OCI-LY7 (cell line): Measurements from ENCODE around the gene NRIP1. TPM values are rescaled to one million over a fixed set of nuclear protein-coding genes. Genes with fewer than 3 reads are reported as not detected.

Experiments
- BruUV-seq: library from RNA; stranded (reverse); fragments of 400-500 nt; replicated peaks from 2 replicates; lab custom pipeline; 2021; lab: Mats Ljungman, UMichigan
- CTCF ChIA-PET: fragments of 300-600 bp; sonication (Branson Sonifier 250); formaldehyde crosslinking; loops from one replicate; lab custom pipeline; 2022; ENCODE audit warnings: antibody characterized with exemption; ENCODE audit not compliant: unreplicated experiment; lab: Charles Lee
- POLR2A ChIA-PET: fragments of 300-600 bp; sonication (Branson Sonifier 250); formaldehyde crosslinking; loops from one replicate; lab custom pipeline; 2022; ENCODE audit warnings: antibody characterized with exemption; lab: Charles Lee
- DNase-seq: peaks from one replicate; pipeline ENCODE4 v3.0.0-alpha.2; 2015; ENCODE audit warnings: low spot score
- H2AFZ ChIP-seq: fragments of 200-600 bp; sonication (generic), shearing (Covaris generic); 2 replicates; pipeline ENCODE4 v1.6.1; 2014; ENCODE audit warnings: mild to moderate bottlenecking, antibody characterized with exemption, low read length, moderate library complexity
- H3K27ac ChIP-seq: fragments of 200-600 bp; sonication (generic); 2 replicates; pipeline ENCODE4 v1.5.1; 2014; ENCODE audit warnings: mixed run types, low read depth, mild to moderate bottlenecking, moderate library complexity, low read length, inconsistent platforms; ENCODE audit not compliant: poor library complexity, severe bottlenecking
- H3K36me3 ChIP-seq: fragments of 200-600 bp; sonication (generic); 2 replicates; pipeline ENCODE4 v1.6.1; 2014; ENCODE audit warnings: mild to moderate bottlenecking, antibody characterized with exemption, low read length, moderate library complexity, mixed read lengths; ENCODE audit not compliant: insufficient read depth
- H3K4me1 ChIP-seq: fragments of 200-600 bp; sonication (generic); 2 replicates; pipeline ENCODE4 v1.5.1; 2014; ENCODE audit warnings: mild to moderate bottlenecking, low read length; ENCODE audit not compliant: insufficient read depth, poor library complexity, severe bottlenecking
- H3K4me2 ChIP-seq: fragments of 200-600 bp; sonication (generic); 2 replicates; pipeline ENCODE4 v1.6.1; 2014; ENCODE audit warnings: mild to moderate bottlenecking, low read length
- H3K4me3 ChIP-seq: fragments of 200-600 bp; sonication (generic); 2 replicates; pipeline ENCODE4 v1.5.1; 2014; ENCODE audit warnings: mild to moderate bottlenecking, low read depth, low read length; ENCODE audit not compliant: poor library complexity, severe bottlenecking
- H3K79me2 ChIP-seq: fragments of 200-600 bp; sonication (generic); 2 replicates; pipeline ENCODE4 v1.6.1; 2016; ENCODE audit warnings: low read depth, mild to moderate bottlenecking, low read length, moderate library complexity, mixed read lengths; ENCODE audit not compliant: insufficient read depth
- H3K9me2 ChIP-seq: fragments of 200-600 bp; sonication (generic); 2 replicates; pipeline ENCODE4 v1.6.1; 2016; ENCODE audit warnings: mild to moderate bottlenecking, low read length, mixed read lengths; ENCODE audit not compliant: insufficient read depth
- H3K9me3 ChIP-seq: fragments of 200-600 bp; sonication (generic); 2 replicates; pipeline ENCODE4 v1.6.1; 2014; ENCODE audit warnings: mild to moderate bottlenecking, mixed run types, low read length, mixed read lengths
- H4K20me1 ChIP-seq: fragments of 200-600 bp; sonication (generic); 2 replicates; pipeline ENCODE4 v1.6.1; 2014; ENCODE audit warnings: mild to moderate bottlenecking, antibody characterized with exemption, low read length, moderate library complexity, mixed read lengths; ENCODE audit not compliant: insufficient read depth
- EZH2phosphoT487 ChIP-seq: fragments of 200-600 bp; sonication (generic); IDR thresholded peaks from 2 replicates; pipeline ENCODE4 v1.6.1; 2018; ENCODE audit warnings: low read depth, borderline replicate concordance, mild to moderate bottlenecking, mixed run types, antibody characterized with exemption, low read length, moderate library complexity, mixed read lengths
- intact Hi-C: fragments of 100-400 bp; cut with micrococcal nuclease; formaldehyde crosslinking; loops from one replicate; pipeline ENCODE4 v1.10.0; 2022; ENCODE audit not compliant: unreplicated experiment
- total RNA-seq, 2 experiments: library from RNA; depleted of rRNA in 1 of 2; stranded (reverse); fragments of >200 nt in 1 of 2; shearing (Covaris generic) in 1 of 2; gene quantifications; 2 replicates each; pipeline ENCODE4 v1.2.3, GENCODE V29; 2014 to 2022
- TF ChIP-seq, protein P1 (sequence below): fragments of 200-600 bp; sonication (generic); conservative IDR thresholded peaks from 2 replicates; pipeline ENCODE4 v1.5.1; 2014; ENCODE audit warnings: mild to moderate bottlenecking, antibody characterized with exemption, low read length, moderate library complexity, mixed read lengths

NRIP1 gene
- total RNA-seq, 2 experiments from 2014 or later, result not detected

DNA sequence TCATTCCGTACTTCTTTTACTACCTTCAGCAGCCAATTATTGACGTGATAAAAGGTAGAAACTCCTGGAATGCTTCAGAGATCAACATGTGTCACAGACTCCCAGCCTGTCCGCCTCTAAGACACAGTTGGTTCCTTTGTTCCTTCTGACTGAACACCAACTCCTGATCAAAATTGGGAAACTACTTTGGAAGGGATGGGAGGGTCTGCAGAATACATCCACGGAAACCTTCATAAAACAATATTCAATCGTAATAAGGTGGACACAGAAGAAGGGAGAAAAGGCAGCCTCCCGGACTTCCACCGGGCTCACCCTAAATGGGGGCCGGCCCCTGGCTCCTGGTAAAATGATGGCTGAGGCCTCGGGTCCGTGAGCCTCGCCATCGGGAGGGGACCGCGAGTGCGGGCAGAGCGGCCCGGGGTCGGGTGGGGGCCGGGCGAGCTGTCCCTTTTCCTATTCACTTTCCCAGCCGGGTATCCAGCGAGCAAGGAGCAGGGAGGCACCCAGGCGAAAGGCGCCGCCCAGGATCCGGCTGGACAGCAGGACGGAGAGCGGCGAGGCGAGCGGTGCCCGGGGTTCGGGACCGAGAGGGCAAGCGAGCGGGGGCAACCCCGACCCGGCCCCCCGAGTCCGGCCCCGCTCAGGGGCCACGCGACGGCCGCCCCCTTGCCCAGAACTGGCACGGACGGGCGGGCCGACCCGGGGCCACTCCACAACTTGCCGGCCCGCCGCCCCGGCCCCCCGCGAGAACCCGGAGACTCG lies 805 bp downstream of the NRIP1 start:
- H3K4me2 ChIP-seq, result no peak overlapping the region
- BruUV-seq, result no TSS peak
- no peak overlapping the region for H2AFZ ChIP-seq

DNA sequence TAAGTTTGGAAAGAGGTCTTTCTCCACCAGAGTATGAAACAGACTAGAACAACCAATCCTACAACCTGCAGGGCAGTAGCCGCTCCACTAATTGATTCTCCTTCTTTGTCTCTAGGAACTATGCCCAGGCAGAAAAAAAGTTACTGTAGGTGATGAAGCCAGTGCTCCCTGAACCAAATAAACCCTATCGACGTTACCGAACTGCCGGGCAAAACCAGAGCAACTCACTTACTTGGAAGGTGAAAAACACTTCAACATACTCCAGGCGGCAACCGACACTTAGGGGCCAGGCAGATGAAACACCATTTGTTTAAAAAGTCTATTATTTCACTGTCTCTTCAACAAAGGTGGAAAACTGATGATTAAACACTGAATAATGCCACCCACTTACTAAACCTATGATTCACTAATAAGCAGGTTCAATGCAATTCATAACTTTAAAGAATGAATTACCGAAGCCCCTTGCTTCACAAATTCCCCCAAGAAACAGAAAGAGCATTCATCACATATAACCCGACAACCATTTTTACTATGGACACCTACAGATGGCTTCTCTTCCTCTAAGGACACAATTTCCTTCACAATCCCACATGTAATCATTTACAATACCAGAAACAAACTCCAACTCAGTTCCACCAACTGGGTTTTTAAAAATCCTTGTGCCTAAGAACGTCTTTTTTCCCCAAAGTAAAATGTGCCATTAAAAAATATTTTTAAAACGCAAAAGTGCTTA lies 1.6 kb downstream of the NRIP1 start:
- Histone ChIP-seq H4K20me1 (no peaks in the 10 kb centered on the region), H3K36me3 (no peaks in the 10 kb centered on the region), H3K79me2 (no peaks in the 10 kb centered on the region), H3K4me1 (no peaks in the 10 kb centered on the region), H3K9me3 (no peaks in the 10 kb centered on the region), H3K4me2 (no peak overlapping the region), H3K27ac (no peak overlapping the region), H3K9me2 (no peaks in the 10 kb centered on the region), H3K4me3 (no peak overlapping the region), H2AFZ (no peak overlapping the region)
- POLR2A ChIA-PET, result no interaction called here
- no peak for DNase-seq
- no TSS peak for BruUV-seq
- TF ChIP-seq, protein P1, sequence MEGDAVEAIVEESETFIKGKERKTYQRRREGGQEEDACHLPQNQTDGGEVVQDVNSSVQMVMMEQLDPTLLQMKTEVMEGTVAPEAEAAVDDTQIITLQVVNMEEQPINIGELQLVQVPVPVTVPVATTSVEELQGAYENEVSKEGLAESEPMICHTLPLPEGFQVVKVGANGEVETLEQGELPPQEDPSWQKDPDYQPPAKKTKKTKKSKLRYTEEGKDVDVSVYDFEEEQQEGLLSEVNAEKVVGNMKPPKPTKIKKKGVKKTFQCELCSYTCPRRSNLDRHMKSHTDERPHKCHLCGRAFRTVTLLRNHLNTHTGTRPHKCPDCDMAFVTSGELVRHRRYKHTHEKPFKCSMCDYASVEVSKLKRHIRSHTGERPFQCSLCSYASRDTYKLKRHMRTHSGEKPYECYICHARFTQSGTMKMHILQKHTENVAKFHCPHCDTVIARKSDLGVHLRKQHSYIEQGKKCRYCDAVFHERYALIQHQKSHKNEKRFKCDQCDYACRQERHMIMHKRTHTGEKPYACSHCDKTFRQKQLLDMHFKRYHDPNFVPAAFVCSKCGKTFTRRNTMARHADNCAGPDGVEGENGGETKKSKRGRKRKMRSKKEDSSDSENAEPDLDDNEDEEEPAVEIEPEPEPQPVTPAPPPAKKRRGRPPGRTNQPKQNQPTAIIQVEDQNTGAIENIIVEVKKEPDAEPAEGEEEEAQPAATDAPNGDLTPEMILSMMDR, result no peak
- no peak for TF ChIP-seq EZH2phosphoT487
- CTCF ChIA-PET, result no interaction called here
- intact Hi-C loops, result no loop called here

More for the DNA sequence above, 805 bp downstream of the NRIP1 start:
- ChIA-PET CTCF (no interaction called here), POLR2A (no interaction called here)
- no peaks in the 10 kb centered on the region for H3K9me2 ChIP-seq
- no peaks in the 10 kb centered on the region for H3K36me3 ChIP-seq
- no peaks in the 10 kb centered on the region for H4K20me1 ChIP-seq
- H3K79me2 ChIP-seq, result no peaks in the 10 kb centered on the region
- DNase-seq, result no peak
- no peak for TF ChIP-seq EZH2phosphoT487
- TF ChIP-seq, protein P1, result no peak
- no peak overlapping the region for H3K4me3 ChIP-seq
- intact Hi-C loops, result no loop called here
- no peaks in the 10 kb centered on the region for H3K9me3 ChIP-seq
- no peak overlapping the region for H3K27ac ChIP-seq
- H3K4me1 ChIP-seq, result no peaks in the 10 kb centered on the region

DNA sequence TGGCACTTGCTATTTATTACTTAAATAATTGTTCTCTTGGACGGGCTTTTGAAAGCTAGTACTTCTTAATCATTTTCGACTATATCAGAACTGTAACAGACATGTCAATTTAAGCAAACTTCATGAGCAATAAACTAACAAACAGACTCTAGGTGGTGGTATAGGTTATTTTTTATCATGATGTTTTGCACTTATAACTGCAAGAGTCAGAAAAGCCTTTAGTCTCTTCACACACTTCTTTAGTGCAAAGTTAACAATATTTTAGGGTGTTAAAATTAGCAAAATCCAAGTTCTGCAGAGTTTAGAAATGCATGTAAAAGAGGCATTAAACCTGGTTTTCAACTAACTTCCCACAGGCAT lies 2.2 kb downstream of the NRIP1 start:
- intact Hi-C loops, result no loop called here
- Histone ChIP-seq H4K20me1 (no peaks in the 10 kb centered on the region), H3K36me3 (no peaks in the 10 kb centered on the region), H3K4me2 (no peak overlapping the region), H3K9me3 (no peaks in the 10 kb centered on the region), H2AFZ (no peak overlapping the region), H3K4me3 (no peak overlapping the region), H3K27ac (no peak overlapping the region), H3K79me2 (no peaks in the 10 kb centered on the region), H3K9me2 (no peaks in the 10 kb centered on the region), H3K4me1 (no peaks in the 10 kb centered on the region)
- ChIA-PET POLR2A (no interaction called here), CTCF (no interaction called here)
- DNase-seq, result no peak
- no peak for TF ChIP-seq EZH2phosphoT487
- TF ChIP-seq, protein P1, result no peak
- BruUV-seq, result no TSS peak
